Esophagus (tissue), 2 donors: Measurements from ENCODE around the gene LRP1B. TPM values are rescaled to one million over a fixed set of nuclear protein-coding genes. Genes with fewer than 3 reads are reported as not detected.

Experiments
- H3K27ac ChIP-seq, 2 donors: one replicate each; pipeline ENCODE4 v1.5.1; 2013; ENCODE audit warnings: low read depth in 2 of 2, mild to moderate bottlenecking in 2 of 2, inconsistent platforms in 1 of 2, low read length in 1 of 2, moderate library complexity in 1 of 2
- H3K27me3 ChIP-seq, 2 donors: one replicate each; pipeline ENCODE4 v1.6.1; 2013; ENCODE audit warnings: low read length in 2 of 2, control low read depth in 1 of 2, mild to moderate bottlenecking in 1 of 2; ENCODE audit not compliant: insufficient read depth in 2 of 2, control insufficient read depth in 1 of 2
- H3K36me3 ChIP-seq, 2 donors: one replicate each; pipeline ENCODE4 v1.6.1; 2013; ENCODE audit warnings: low read length in 1 of 2; ENCODE audit not compliant: control insufficient read depth in 2 of 2, insufficient read depth in 2 of 2
- H3K4me1 ChIP-seq, 2 donors: one replicate each; pipeline ENCODE4 v1.6.1; 2013; ENCODE audit warnings: low read length in 1 of 2; ENCODE audit not compliant: control insufficient read depth in 2 of 2, insufficient read depth in 2 of 2
- H3K4me3 ChIP-seq, 2 donors: one replicate each; pipeline ENCODE4 v1.5.1; 2013; ENCODE audit warnings: low read length in 2 of 2, mild to moderate bottlenecking in 2 of 2, low read depth in 1 of 2, moderate library complexity in 1 of 2
- H3K9me3 ChIP-seq, 2 donors: one replicate each; pipeline ENCODE4 v1.6.1; 2013; ENCODE audit warnings: mild to moderate bottlenecking in 2 of 2, low read depth in 1 of 2, low read length in 1 of 2, moderate library complexity in 1 of 2; ENCODE audit not compliant: control insufficient read depth in 2 of 2, insufficient read depth in 1 of 2
- WGBS, 2 donors: extraction: QIAGEN DNeasy Blood & Tissue Kit; methylation state at CpG; one replicate each; pipeline ENCODE4 v1.1.7; 2013; 5-methylcytosine and 5-hydroxymethylcytosine counted together
- polyA plus RNA-seq, 2 donors: library from polyadenylated mRNA; stranded (reverse); fragments of 200-250 nt; gene quantifications; one replicate each; pipeline ENCODE4 v1.2.3, GENCODE V29; 2013
- donor health status: healthy with polysubstance abuse.
- donor health status: Bipolar disorder and iron deficiency.

The LRP1B gene
- polyA plus RNA-seq, 2 donors = 0.02 to 0.10 TPM

DNA sequence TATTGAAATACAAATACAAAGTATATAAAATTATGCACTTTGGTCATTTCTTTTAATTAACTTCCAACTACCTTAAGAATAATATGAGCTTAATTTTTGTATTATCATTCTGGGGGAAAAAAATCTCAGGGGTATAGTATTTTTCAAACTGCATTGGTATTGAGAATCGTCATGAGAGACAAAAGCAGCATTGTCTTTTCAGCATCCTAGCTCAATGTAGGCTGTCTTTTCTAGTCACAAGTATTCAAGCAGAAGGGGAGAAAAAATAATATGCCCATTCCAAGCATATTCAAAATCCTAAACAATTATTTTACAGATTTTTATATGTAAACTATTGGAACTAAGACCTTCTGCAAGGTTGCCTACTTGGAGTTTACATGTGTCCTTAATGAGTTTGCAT, 693.3 kb downstream of the LRP1B start:
- Histone ChIP-seq H3K36me3 (no peaks in the 10 kb centered on the region), H3K27me3 (no peaks in the 10 kb centered on the region), H3K9me3 (no peaks in the 10 kb centered on the region), H3K4me1 (no peaks in the 10 kb centered on the region), H3K27ac (no peak overlapping the region), H3K4me3 (no peak overlapping the region)
- 71 to 86% methylated on average over 1 of the region's 1 CpG for WGBS, 2 donors

DNA sequence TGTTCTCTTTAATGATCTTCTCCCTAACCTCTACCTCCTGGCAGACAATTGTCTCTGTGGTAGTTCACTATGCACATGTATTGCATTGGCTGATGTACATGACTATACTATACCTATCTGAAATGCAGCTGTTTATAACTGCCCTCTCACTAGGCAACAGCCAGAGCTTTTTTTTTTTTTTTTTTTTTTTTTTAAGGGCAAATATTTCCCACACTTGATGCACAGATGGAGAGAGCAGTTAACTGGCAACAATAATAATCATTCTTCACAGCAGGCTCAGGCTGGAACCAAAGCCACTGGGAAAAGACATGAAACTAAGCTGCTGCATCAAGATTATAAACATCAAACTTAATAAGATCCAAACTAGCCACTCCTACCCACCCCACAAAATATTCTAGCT, 707.7 kb downstream of the LRP1B start:
- Histone ChIP-seq H3K4me1 (no peaks in the 10 kb centered on the region), H3K9me3 (no peaks in the 10 kb centered on the region), H3K4me3 (no peak overlapping the region), H3K27ac (no peak overlapping the region), H3K27me3 (no peaks in the 10 kb centered on the region), H3K36me3 (no peaks in the 10 kb centered on the region)

DNA sequence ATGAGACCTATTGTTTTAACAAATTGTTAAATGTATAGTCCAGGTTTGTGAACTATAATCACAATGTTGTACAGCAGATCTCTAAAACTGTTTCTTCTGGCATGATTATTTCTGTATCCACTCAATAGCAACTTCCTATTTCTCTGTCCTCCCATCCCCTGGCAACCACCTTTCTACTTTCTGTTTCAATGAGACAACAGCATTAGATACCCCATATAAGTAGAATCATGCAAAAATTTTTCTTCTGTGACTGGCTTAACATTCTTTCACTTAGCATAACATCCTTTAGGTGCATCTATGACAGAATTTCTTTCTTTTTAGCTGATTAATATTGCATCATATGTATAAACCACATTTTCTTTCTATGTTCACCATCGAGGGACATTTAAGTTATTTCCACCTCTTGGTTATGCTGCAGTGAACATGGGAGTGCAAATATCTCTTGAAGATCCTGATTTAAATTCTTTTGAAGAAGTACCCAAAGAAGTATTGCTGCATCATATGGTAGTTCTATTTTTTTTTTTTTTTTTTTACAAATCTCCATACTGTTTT, 713.5 kb downstream of the LRP1B start:
- 77 to 81% methylated on average over 1 of the region's 1 CpG for WGBS, 2 donors
- no peak overlapping the region for H3K4me3 ChIP-seq
- H3K27me3 ChIP-seq = no peaks in the 10 kb centered on the region
- H3K27ac ChIP-seq = no peak overlapping the region
- H3K9me3 ChIP-seq = no peaks in the 10 kb centered on the region
- H3K36me3 ChIP-seq = no peaks in the 10 kb centered on the region
- H3K4me1 ChIP-seq = no peaks in the 10 kb centered on the region

DNA sequence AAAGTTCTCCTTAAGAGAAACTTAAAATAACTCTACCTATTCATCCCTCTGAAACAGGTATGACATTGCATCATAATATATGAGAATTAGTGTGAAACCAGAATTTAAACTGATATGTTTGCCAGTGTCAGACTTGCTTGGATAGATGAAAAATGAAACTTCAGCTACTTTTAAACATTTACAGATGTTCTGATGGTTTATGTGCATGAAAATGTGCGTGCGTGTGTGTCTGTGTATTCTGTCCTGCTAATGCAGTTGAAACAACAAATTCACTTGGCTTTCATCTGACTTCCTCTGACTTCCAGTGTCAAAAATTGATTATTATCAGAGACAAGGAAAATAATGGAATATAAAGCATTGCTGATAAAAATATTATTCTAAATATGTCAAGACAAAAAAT, 719.4 kb downstream of the LRP1B start:
- Histone ChIP-seq H3K36me3 (no peaks in the 10 kb centered on the region), H3K4me1 (no peaks in the 10 kb centered on the region), H3K9me3 (no peaks in the 10 kb centered on the region), H3K27me3 (no peaks in the 10 kb centered on the region), H3K27ac (no peak overlapping the region), H3K4me3 (no peak overlapping the region)
- 73% methylated on average over 2 of the region's 2 CpGs for WGBS, 2 donors

DNA sequence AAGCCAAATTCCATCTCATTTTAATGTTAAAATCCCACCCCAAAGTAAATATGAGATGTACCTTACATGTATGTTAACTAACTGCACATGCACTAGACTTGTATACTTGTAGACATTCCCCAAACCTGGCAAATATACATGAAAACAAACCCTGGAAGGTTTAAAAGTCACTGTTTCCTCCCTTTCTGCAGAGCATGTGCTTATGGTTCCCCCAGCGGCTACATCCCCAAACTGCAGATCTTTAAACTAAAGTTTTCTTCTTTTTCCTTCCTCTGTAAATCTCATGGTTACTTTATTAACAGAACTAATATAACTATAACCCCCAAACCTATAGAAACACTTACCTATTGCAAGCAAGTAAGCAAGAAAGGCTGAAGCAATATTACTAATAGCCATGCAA, 731.5 kb downstream of the LRP1B start:
- no peak overlapping the region for H3K27ac ChIP-seq
- H3K4me3 ChIP-seq = no peak overlapping the region
- no peaks in the 10 kb centered on the region for H3K36me3 ChIP-seq
- no peaks in the 10 kb centered on the region for H3K27me3 ChIP-seq
- H3K9me3 ChIP-seq = no peaks in the 10 kb centered on the region
- WGBS, 2 donors = 50 to 66% methylated on average over 1 of the region's 1 CpG
- H3K4me1 ChIP-seq = no peaks in the 10 kb centered on the region

DNA sequence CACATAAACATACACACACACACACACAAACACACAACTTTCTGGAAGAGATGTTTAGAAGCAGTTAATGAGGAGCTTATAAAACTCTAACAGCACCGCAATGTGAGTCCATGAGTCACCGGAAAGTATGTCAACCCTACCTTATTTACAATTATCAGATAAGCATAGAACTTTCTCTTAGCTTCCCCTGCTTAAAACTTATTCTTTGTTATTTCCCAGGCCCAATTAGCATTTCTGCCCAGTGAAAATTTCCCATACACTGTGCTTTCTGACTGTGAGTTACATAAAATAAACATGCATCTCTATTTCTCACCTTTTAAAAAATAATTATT, 737.6 kb downstream of the LRP1B start:
- Histone ChIP-seq H3K4me3 (no peak overlapping the region), H3K4me1 (no peaks in the 10 kb centered on the region), H3K27ac (no peak overlapping the region), H3K9me3 (no peaks in the 10 kb centered on the region), H3K27me3 (no peaks in the 10 kb centered on the region), H3K36me3 (no peaks in the 10 kb centered on the region)
- 70 to 91% methylated on average over 2 of the region's 2 CpGs for WGBS, 2 donors

DNA sequence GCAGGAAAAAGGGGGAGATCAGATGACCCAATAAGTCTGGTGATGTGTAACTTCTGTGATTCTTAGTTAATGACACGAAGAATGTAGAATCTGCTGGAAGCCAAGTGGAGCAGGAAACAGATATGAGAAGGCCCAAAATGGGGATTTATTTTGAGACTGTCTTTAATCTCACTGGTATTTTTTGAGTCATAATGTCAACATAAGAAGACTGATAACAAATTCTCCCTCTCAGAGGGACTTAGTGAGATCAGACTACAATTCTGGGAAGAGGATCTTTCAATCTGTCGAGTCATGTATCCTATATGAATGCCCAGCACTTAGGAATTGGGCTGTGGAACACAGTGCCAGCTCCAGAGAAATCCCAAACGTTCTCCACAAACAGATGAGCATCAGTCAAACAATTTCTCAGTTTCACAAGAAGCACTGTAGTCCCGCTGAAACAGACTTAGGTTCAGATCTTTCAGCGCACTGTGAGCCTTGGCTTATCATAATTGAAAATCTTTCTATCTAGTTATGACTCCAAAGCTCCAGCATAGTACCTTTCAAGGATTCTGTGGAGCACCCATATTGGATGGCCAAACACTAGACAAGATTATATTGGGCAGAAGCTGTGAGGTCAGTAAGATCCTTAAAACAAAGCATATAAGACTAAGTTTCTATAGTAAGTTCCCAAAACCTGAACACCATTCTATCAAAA, 738.2 kb downstream of the LRP1B start:
- no peak overlapping the region for H3K4me3 ChIP-seq
- no peaks in the 10 kb centered on the region for H3K9me3 ChIP-seq
- no peak overlapping the region for H3K27ac ChIP-seq
- no peaks in the 10 kb centered on the region for H3K4me1 ChIP-seq
- H3K36me3 ChIP-seq = no peaks in the 10 kb centered on the region
- no peaks in the 10 kb centered on the region for H3K27me3 ChIP-seq
- WGBS, 2 donors = 53 to 56% methylated on average over 5 of the region's 5 CpGs

DNA sequence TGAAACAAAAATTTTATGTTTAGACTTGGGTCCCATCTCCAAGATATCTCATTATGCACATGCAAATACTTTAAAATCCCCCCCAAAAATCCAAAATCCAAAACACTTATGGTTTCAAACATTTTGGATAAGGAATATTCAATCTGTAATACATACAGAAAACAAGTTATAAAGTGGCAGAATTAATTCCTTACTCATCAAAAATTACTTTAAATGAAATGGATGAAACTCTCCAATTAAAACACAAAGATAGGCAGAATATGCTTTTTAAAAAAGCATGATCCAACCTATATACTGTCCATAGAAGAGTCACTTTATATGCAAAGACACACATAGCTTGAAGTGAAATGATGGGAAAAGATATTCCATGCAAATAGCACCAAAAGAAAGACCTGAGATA, 744.6 kb downstream of the LRP1B start:
- no peaks in the 10 kb centered on the region for H3K27me3 ChIP-seq
- no peaks in the 10 kb centered on the region for H3K4me1 ChIP-seq
- no peaks in the 10 kb centered on the region for H3K9me3 ChIP-seq
- no peaks in the 10 kb centered on the region for H3K36me3 ChIP-seq
- H3K4me3 ChIP-seq = no peak overlapping the region
- no peak overlapping the region for H3K27ac ChIP-seq

DNA sequence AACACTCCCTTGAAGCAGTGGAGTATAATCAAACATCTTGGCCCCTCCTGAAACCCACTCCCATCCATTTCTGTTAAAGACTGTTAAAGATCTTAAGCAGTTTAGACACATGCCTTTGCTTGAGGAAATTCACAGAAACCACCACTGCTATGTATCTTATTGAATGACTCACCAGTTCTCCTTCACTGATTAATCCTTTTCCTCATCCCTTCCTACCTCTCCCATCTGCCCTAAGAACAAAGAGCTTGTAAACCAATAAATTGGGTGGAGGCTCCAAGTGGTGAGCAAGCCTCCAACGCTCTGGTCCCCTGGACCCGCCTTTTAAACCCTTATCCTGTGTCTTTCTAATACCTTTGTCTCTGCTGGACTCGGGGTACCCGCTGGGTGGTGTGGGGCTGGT, 746.1 kb downstream of the LRP1B start:
- H3K4me3 ChIP-seq = no peak overlapping the region
- no peaks in the 10 kb centered on the region for H3K4me1 ChIP-seq
- H3K36me3 ChIP-seq = no peaks in the 10 kb centered on the region
- no peaks in the 10 kb centered on the region for H3K27me3 ChIP-seq
- 63 to 74% methylated on average over 4 of the region's 4 CpGs for WGBS, 2 donors
- no peak overlapping the region for H3K27ac ChIP-seq
- no peaks in the 10 kb centered on the region for H3K9me3 ChIP-seq

DNA sequence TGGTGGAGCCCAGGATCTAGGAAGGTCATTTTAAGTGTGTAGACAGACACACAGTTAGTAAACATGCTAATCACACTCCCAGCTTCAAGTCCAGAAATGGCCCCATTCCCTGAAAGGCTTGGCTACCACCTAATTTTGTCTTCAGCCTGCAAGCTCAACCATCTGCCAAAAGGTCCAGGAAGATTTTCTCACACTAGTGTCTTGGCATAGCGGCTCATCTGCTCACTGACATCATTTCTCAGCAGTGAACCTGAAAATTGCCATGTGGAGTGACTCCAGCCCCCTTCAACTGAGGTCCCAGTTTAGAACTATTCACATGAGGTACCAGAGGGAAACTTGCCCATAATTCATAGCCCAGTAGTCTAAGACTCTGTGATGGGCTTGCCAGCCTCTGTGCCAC, 748.9 kb downstream of the LRP1B start:
- Histone ChIP-seq H3K27ac (no peak overlapping the region), H3K36me3 (no peaks in the 10 kb centered on the region), H3K4me3 (no peak overlapping the region), H3K9me3 (no peaks in the 10 kb centered on the region), H3K4me1 (no peaks in the 10 kb centered on the region), H3K27me3 (no peaks in the 10 kb centered on the region)
- 77 to 85% methylated on average over 1 of the region's 1 CpG for WGBS, 2 donors
